IMR-90 (cell line): ENCODE results near the gene ADGRV1. TPM values are rescaled to one million over a fixed set of nuclear protein-coding genes. Genes with fewer than 3 reads are reported as not detected.

Experiments
- ATAC-seq: fragments of 200-7000 bp; cut with Tn5 transposase; 2 replicates; pipeline ENCODE4 v1.9.1; 2020; ENCODE audit warnings: low read depth, mild to moderate bottlenecking, moderate library complexity
- BruUV-seq: library from RNA; stranded (reverse); fragments of 400-500 nt; replicated peaks from 2 replicates; lab custom pipeline; 2021; lab: Mats Ljungman, UMichigan
- CTCF ChIA-PET: fragments of 300-600 bp; formaldehyde crosslinking; extraction: SDS; loops from one replicate; lab custom pipeline; 2021; ENCODE audit warnings: antibody characterized with exemption; lab: Yijun Ruan, JAX
- POLR2A ChIA-PET: fragments of 300-600 bp; sonication (Branson Sonifier 250); formaldehyde crosslinking; loops from one replicate; lab custom pipeline; 2022; ENCODE audit warnings: antibody characterized with exemption; ENCODE audit not compliant: unreplicated experiment; lab: Charles Lee
- DNase-seq: peaks from one replicate; pipeline ENCODE4 v3.0.0; 2013
- H2AFZ ChIP-seq: replicated peaks from 2 replicates; pipeline ENCODE3; 2013; ENCODE audit warnings: low read length, mild to moderate bottlenecking; ENCODE audit not compliant: poor library complexity
- H2AK5ac ChIP-seq: 2 replicates; pipeline ENCODE4 v1.6.1; 2013; ENCODE audit warnings: low read depth, low read length, inconsistent platforms
- H2AK9ac ChIP-seq: replicated peaks from 2 replicates; pipeline ENCODE3; 2013; ENCODE audit warnings: mild to moderate bottlenecking, low read depth, low read length, moderate library complexity; ENCODE audit not compliant: poor library complexity
- H2BK120ac ChIP-seq: 2 replicates; pipeline ENCODE4 v1.6.1; 2013; ENCODE audit warnings: low read depth, low read length, inconsistent platforms
- H2BK15ac ChIP-seq: 3 replicates; pipeline ENCODE4 v1.6.1; 2013; ENCODE audit warnings: low read depth, low read length, inconsistent platforms
- H2BK20ac ChIP-seq: 2 replicates; pipeline ENCODE4 v1.6.1; 2013; ENCODE audit warnings: low read depth, mild to moderate bottlenecking, inconsistent platforms, low read length, moderate library complexity
- H2BK5ac ChIP-seq: 2 replicates; pipeline ENCODE4 v1.6.1; 2013; ENCODE audit warnings: mild to moderate bottlenecking, low read depth, low read length, inconsistent platforms; ENCODE audit not compliant: poor library complexity, severe bottlenecking
- H3K14ac ChIP-seq: replicated peaks from 2 replicates; pipeline ENCODE4 v1.6.1; 2013; ENCODE audit warnings: low read depth, low read length, inconsistent platforms
- H3K18ac ChIP-seq: 2 replicates; pipeline ENCODE4 v1.6.1; 2013; ENCODE audit warnings: low read depth, low read length, control low read depth
- H3K23ac ChIP-seq: 2 replicates; pipeline ENCODE4 v1.6.1; 2013; ENCODE audit warnings: low read depth, low read length, inconsistent platforms
- H3K27ac ChIP-seq: 2 replicates; pipeline ENCODE4 v1.5.1; 2013; ENCODE audit warnings: mild to moderate bottlenecking, control low read depth, low read length; ENCODE audit not compliant: insufficient read depth
- H3K27me3 ChIP-seq: 2 replicates; pipeline ENCODE4 v1.6.1; 2013; ENCODE audit warnings: low read length; ENCODE audit not compliant: control insufficient read depth, insufficient read depth
- H3K36me3 ChIP-seq: 2 replicates; pipeline ENCODE4 v1.6.1; 2013; ENCODE audit warnings: low read length, mixed read lengths; ENCODE audit not compliant: control insufficient read depth, insufficient read depth
- H3K4ac ChIP-seq: 2 replicates; pipeline ENCODE4 v1.6.1; 2013; ENCODE audit warnings: low read depth, low read length, inconsistent platforms
- H3K4me1 ChIP-seq: 2 replicates; pipeline ENCODE4 v1.6.1; 2013; ENCODE audit warnings: low read length, mixed read lengths; ENCODE audit not compliant: control insufficient read depth, insufficient read depth
- H3K4me2 ChIP-seq: 2 replicates; pipeline ENCODE4 v1.6.1; 2013; ENCODE audit warnings: low read depth, mild to moderate bottlenecking, control low read depth, low read length, moderate library complexity
- H3K4me3 ChIP-seq: 2 replicates; pipeline ENCODE4 v1.5.1; 2013; ENCODE audit warnings: low read depth, mild to moderate bottlenecking, control low read depth, low read length, moderate library complexity; ENCODE audit not compliant: insufficient read depth
- H3K56ac ChIP-seq: 2 replicates; pipeline ENCODE4 v1.6.1; 2013; ENCODE audit warnings: low read length, inconsistent platforms; ENCODE audit not compliant: insufficient read depth; ENCODE audit errors: extremely low read depth
- H3K79me1 ChIP-seq, 2 experiments: 2 replicates each; pipeline ENCODE4 v1.6.1; 2013; ENCODE audit warnings: low read length in 2 of 2, inconsistent platforms in 1 of 2, low read depth in 1 of 2
- H3K9ac ChIP-seq: 2 replicates; pipeline ENCODE4 v1.6.1; 2013; ENCODE audit warnings: low read depth, low read length, control low read depth
- H3K9me1 ChIP-seq: 2 replicates; pipeline ENCODE4 v1.6.1; 2013; ENCODE audit warnings: low read length, inconsistent platforms; ENCODE audit not compliant: insufficient read depth
- H3K9me3 ChIP-seq: 2 replicates; pipeline ENCODE4 v1.6.1; 2013; ENCODE audit warnings: low read length; ENCODE audit not compliant: control insufficient read depth, insufficient read depth
- H4K20me1 ChIP-seq: 2 replicates; pipeline ENCODE4 v1.6.1; 2013; ENCODE audit warnings: low read length, inconsistent platforms; ENCODE audit not compliant: insufficient read depth
- H4K5ac ChIP-seq: 2 replicates; pipeline ENCODE4 v1.6.1; 2013; ENCODE audit warnings: mild to moderate bottlenecking, low read depth, low read length, control low read depth
- H4K8ac ChIP-seq, 2 experiments: 2 replicates each; pipeline ENCODE4 v1.6.1; 2013; ENCODE audit warnings: low read depth in 2 of 2, low read length in 2 of 2, control low read depth in 1 of 2, inconsistent platforms in 1 of 2
- H4K91ac ChIP-seq: 2 replicates; pipeline ENCODE4 v1.6.1; 2013; ENCODE audit warnings: low read depth, low read length, inconsistent platforms; ENCODE audit not compliant: insufficient read depth
- BHLHE40 ChIP-seq: fragments of 150-350 bp; IDR thresholded peaks from 2 replicates; pipeline ENCODE4 v1.6.1; 2016; ENCODE audit warnings: mild to moderate bottlenecking, low read depth, low read length
- CEBPB ChIP-seq: IDR thresholded peaks from 2 replicates; pipeline ENCODE4 v1.6.1; 2012; ENCODE audit warnings: low read depth, low read length, improper control_type of control experiment
- CHD1 ChIP-seq: IDR thresholded peaks from 2 replicates; pipeline ENCODE4 v1.6.1; 2012; ENCODE audit warnings: low read depth, low read length, improper control_type of control experiment
- FOS ChIP-seq: fragments of 150-350 bp; IDR thresholded peaks from 2 replicates; pipeline ENCODE4 v1.6.1; 2016; ENCODE audit warnings: low read depth, low read length
- MAFK ChIP-seq: IDR thresholded peaks from 2 replicates; pipeline ENCODE4 v1.6.1; 2012; ENCODE audit warnings: low read depth, low read length, improper control_type of control experiment
- MAZ ChIP-seq: IDR thresholded peaks from 2 replicates; pipeline ENCODE4 v1.6.1; 2012; ENCODE audit warnings: low read depth, mild to moderate bottlenecking, low read length, improper control_type of control experiment, moderate library complexity, borderline replicate concordance
- MXI1 ChIP-seq: IDR thresholded peaks from 2 replicates; pipeline ENCODE4 v1.6.1; 2012; ENCODE audit warnings: low read depth, mild to moderate bottlenecking, low read length, moderate library complexity, borderline replicate concordance
- NFE2L2 ChIP-seq: fragments of 150-350 bp; IDR thresholded peaks from 2 replicates; pipeline ENCODE4 v1.6.1; 2016; ENCODE audit warnings: low read depth, mild to moderate bottlenecking, low read length
- POLR2A ChIP-seq: IDR thresholded peaks from 2 replicates; pipeline ENCODE4 v1.6.1; 2012; ENCODE audit warnings: mild to moderate bottlenecking, low read depth, low read length
- RCOR1 ChIP-seq: IDR thresholded peaks from 2 replicates; pipeline ENCODE4 v1.6.1; 2012; ENCODE audit warnings: mild to moderate bottlenecking, low read length, improper control_type of control experiment; ENCODE audit not compliant: insufficient replicate concordance
- RFX5 ChIP-seq: IDR thresholded peaks from 2 replicates; pipeline ENCODE4 v1.8.0; 2012; ENCODE audit warnings: low read depth, mild to moderate bottlenecking, low read length, moderate library complexity
- WGBS, 2 experiments: methylation state at CpG; one replicate each; pipeline versions ENCODE4 v1.1.5 to v1.1.7; 2013; ENCODE audit warnings: missing lambda C conversion rate in 2 of 2; ENCODE audit not compliant: insufficient read length in 1 of 2; ENCODE audit errors: extremely low coverage in 2 of 2; 5-methylcytosine and 5-hydroxymethylcytosine counted together
- dilution Hi-C: fragments of 300-500 bp; cut with HindIII; formaldehyde crosslinking; loops from one replicate; pipeline ENCODE4 v1.14.3; 2018; ENCODE audit warnings: low sequenced_read_pairs; ENCODE audit not compliant: unreplicated experiment
- in situ Hi-C: fragments of 300-500 bp; cut with MboI; formaldehyde crosslinking; loops from 3 replicates; pipeline ENCODE4 v1.14.3; 2019; ENCODE audit warnings: low sequenced_read_pairs, inconsistent platforms, mixed read lengths
- intact Hi-C: fragments of 100-400 bp; cut with micrococcal nuclease; formaldehyde crosslinking; loops from 2 replicates; pipeline ENCODE4 v1.10.0; 2022
- polyA plus RNA-seq, 3 experiments: library from polyadenylated mRNA; depleted of rRNA; stranded (reverse); fragments of >200 nt; gene quantifications; 2 replicates each; pipeline ENCODE4 v1.2.3, GENCODE V29; 2012; ENCODE audit warnings: low replicate concordance in 1 of 3
- total RNA-seq: library from RNA; depleted of rRNA; stranded (reverse); fragments of >200 nt; gene quantifications from 2 replicates; pipeline ENCODE4 v1.2.3, GENCODE V29; 2012
- TF ChIP-seq, protein P1 (sequence below): fragments of 150-350 bp; IDR thresholded peaks from 2 replicates; pipeline ENCODE4 v1.6.1; 2016; ENCODE audit warnings: low read depth, mild to moderate bottlenecking, low read length, moderate library complexity, borderline replicate concordance

Gene ADGRV1
- total and polyA plus RNA-seq, 2 of the 4 experiments (the other 2 are of a cell fraction): under 0.01 TPM; not detected in 1

DNA sequence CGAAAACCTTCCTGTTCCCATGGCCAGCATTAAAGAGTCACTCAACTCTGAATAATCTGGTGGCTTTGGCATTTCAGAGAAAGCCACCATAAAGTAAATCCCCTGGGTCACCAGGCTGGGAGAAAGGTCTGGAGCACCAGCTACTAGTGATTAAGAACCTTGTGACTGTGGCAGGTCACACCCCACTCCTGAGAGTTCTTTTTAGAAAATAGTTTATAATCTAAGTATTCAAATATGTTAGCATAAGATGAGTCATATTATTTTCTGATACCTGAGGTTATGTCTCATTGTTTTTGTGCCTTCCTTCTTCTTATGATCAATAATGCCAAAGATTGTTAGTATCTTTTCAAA lies 472.8 kb downstream of the ADGRV1 start:
- H3K56ac ChIP-seq: no peak overlapping the region
- TF ChIP-seq RCOR1 (no peak), MXI1 (no peak), CEBPB (no peak), POLR2A (no peak), FOS (no peak), RFX5 (no peak), CHD1 (no peak), BHLHE40 (no peak), MAZ (no peak), NFE2L2 (no peak), MAFK (no peak)
- TF ChIP-seq, protein P1, sequence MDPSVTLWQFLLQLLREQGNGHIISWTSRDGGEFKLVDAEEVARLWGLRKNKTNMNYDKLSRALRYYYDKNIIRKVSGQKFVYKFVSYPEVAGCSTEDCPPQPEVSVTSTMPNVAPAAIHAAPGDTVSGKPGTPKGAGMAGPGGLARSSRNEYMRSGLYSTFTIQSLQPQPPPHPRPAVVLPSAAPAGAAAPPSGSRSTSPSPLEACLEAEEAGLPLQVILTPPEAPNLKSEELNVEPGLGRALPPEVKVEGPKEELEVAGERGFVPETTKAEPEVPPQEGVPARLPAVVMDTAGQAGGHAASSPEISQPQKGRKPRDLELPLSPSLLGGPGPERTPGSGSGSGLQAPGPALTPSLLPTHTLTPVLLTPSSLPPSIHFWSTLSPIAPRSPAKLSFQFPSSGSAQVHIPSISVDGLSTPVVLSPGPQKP: no peak
- ChIA-PET CTCF (no interaction called here), POLR2A (no interaction called here)
- in situ Hi-C loops (no loop called here), intact Hi-C loops (no loop called here), dilution Hi-C loops (no loop called here)
- no peaks in the 10 kb centered on the region for H3K9me3 ChIP-seq
- H3K18ac ChIP-seq: no peak overlapping the region
- H4K91ac ChIP-seq: no peak overlapping the region
- H2BK120ac ChIP-seq: no peak overlapping the region
- no peak overlapping the region for H3K9ac ChIP-seq
- H3K4me3 ChIP-seq: no peak overlapping the region
- no peaks in the 10 kb centered on the region; the same call in 1 of the 2 replicates for H3K9me1 ChIP-seq
- H2BK20ac ChIP-seq: no peak overlapping the region
- no peaks in the 10 kb centered on the region for H3K36me3 ChIP-seq
- H4K5ac ChIP-seq: no peak overlapping the region
- H3K23ac ChIP-seq: no peak overlapping the region
- no peak overlapping the region for H4K8ac ChIP-seq
- no TSS peak for BruUV-seq
- H3K14ac ChIP-seq: 0 out of 2 replicates have a peak overlapping the region, but pooled peaks have one; percentile 35
- peaks cover 3% of the 10 kb centered on the region; the same call in 1 of the 2 replicates for H3K4me1 ChIP-seq
- no peak overlapping the region for H2BK5ac ChIP-seq
- no peak for ATAC-seq
- no peak overlapping the region for H2BK15ac ChIP-seq
- no peak overlapping the region for H2AFZ ChIP-seq
- no peak overlapping the region for H3K4ac ChIP-seq
- no peaks in the 10 kb centered on the region for H3K27me3 ChIP-seq
- no CpG with 5 or more reads among the region's 1 CpG for WGBS, 2 experiments
- no peak for DNase-seq
- H3K79me1 ChIP-seq: no peaks in the 10 kb centered on the region
- H3K27ac ChIP-seq: no peak overlapping the region
- no peak overlapping the region for H3K4me2 ChIP-seq
- H2AK5ac ChIP-seq: no peak overlapping the region
- no peaks in the 10 kb centered on the region for H4K20me1 ChIP-seq
- H2AK9ac ChIP-seq: no peak overlapping the region
